HG03571 (cell line): Measurements from ENCODE around the gene VEPH1.

Experiments used
- ATAC-seq: cut with Tn5 transposase; IDR thresholded peaks from one replicate; pipeline ENCODE4 v1.9.1; 2021; ENCODE audit not compliant: unreplicated experiment

VEPH1 gene

GRCh38 chr3:157502916-157503595 is at the start of gene VEPH1:
Gene VEPH1, minus strand, starts transcription at chr3:157503416. Its CDS starts 8,067 bp downstream, at chr3:157495349.
- ATAC-seq: no peak

GRCh38 chr3:157551961-157552360 is 48.7 kb upstream of the VEPH1 start:
- no peak for ATAC-seq

- no peak for ATAC-seq
These were observed 46.3 kb upstream of the VEPH1 start for GRCh38 chr3:157549498-157549897.

GRCh38 chr3:157544501-157545130 is 41.4 kb upstream of the VEPH1 start:
- no peak for ATAC-seq

GRCh38 chr3:157543501-157544035 is 40.4 kb upstream of the VEPH1 start:
- no peak for ATAC-seq

- ATAC-seq: no peak
These were observed 39.7 kb upstream of the VEPH1 start for GRCh38 chr3:157542711-157543500.

GRCh38 chr3:157541506-157542236 is 38.5 kb upstream of the VEPH1 start:
- no peak for ATAC-seq

- ATAC-seq: no peak
These were observed 37.4 kb upstream of the VEPH1 start for GRCh38 chr3:157540656-157541055.

GRCh38 chr3:157535667-157536066 is 32.5 kb upstream of the VEPH1 start:
- no peak for ATAC-seq

GRCh38 chr3:157534725-157535161 is 31.5 kb upstream of the VEPH1 start:
- no peak for ATAC-seq

- no peak for ATAC-seq
These were observed 30.3 kb upstream of the VEPH1 start for GRCh38 chr3:157533298-157534070.

- peak; percentile 92 for ATAC-seq
These were observed 29.5 kb upstream of the VEPH1 start for GRCh38 chr3:157532529-157533297.

GRCh38 chr3:157531771-157532170 is 28.6 kb upstream of the VEPH1 start:
- no peak for ATAC-seq

- no peak for ATAC-seq
These were observed 28.1 kb upstream of the VEPH1 start for GRCh38 chr3:157531301-157531660.

- ATAC-seq: no peak
These were observed 27.6 kb upstream of the VEPH1 start for GRCh38 chr3:157530637-157531300.

- ATAC-seq: no peak
These were observed 26.5 kb upstream of the VEPH1 start for GRCh38 chr3:157529751-157530150.

GRCh38 chr3:157529085-157529484 is 25.9 kb upstream of the VEPH1 start:
- no peak for ATAC-seq

GRCh38 chr3:157527131-157527881 is 24.1 kb upstream of the VEPH1 start:
- no peak for ATAC-seq
